ENCODE measurements around the gene UBE2M. TPM values are rescaled to one million over a fixed set of nuclear protein-coding genes. Genes with fewer than 3 reads are reported as not detected.

The UBE2M gene
- total RNA-seq, 1 experiment from 2014 or later: 243 TPM

DNA sequence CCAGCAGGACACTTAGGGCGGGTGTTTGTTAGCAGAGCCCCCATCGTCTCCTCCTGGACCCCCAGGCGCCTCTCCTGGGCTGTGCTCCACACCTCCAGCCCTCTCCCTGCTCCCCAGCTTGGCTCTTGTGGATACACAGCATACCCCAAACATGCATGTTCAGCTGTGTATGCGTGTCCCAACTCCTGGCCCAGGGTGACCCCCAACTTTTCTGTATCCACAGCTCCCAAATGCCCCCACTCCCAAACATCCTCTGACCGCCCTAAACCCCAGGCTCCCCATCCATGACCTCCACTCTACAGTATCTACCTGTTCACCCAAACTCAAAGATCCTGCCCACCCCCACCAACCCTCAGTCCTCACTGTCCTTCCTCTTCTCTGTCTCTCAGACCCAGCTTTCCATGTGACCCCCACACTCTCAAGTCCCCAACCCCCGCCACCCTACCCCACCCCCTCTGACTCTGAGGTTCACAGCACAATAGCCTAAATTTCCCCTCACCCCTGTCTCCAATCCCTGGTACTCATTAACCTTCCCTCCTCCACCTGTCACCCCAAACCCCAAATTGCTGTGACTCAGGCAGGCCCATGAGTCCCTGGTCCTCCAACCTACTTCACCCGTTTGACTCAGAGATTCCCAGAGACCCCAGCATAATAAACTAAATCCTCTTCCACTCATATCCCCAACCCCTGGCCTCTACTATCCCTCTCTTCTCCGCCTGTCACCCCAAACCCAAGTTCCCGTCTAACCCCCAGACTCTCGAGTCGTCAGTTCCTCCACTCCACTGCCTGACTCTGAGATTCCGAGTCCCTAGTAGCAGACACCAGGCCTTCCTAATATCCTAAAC lies 968 bp downstream of the UBE2M start:
- BruUV-seq (replicated peaks): no TSS peak
- intact Hi-C loops (cut with micrococcal nuclease): loop anchor here (2.0 kb wide), 1 partner anchor 15 kb away; the partner anchor contains the start of gene MZF1
- Histone ChIP-seq H3K9me2 (replicated peaks; ENCODE audit: low read length) (no peaks in the 10 kb centered on the region), H3K36me3 (ENCODE audit: low read depth, low read length) (peaks cover 11% of the 10 kb centered on the region), H2AFZ (ENCODE audit: low read length) (no peak overlapping the region), H3K9me3 (ENCODE audit: low read length) (no peaks in the 10 kb centered on the region), H3K27ac (ENCODE audit: low read length) (peak overlapping the region; percentile 17; the same call in 1 of the 2 replicates), H3F3A (ENCODE audit: low read length, unreplicated experiment) (peaks cover 8% of the 10 kb centered on the region), H3K4me1 (ENCODE audit: insufficient read depth, low read length) (peaks cover 50% of the 10 kb centered on the region), H3K4me3 (ENCODE audit: low read length) (peak overlapping the region; percentile 95), H3K79me2 (ENCODE audit: low read length) (peaks cover 33% of the 10 kb centered on the region), H4K20me1 (ENCODE audit: low read length) (no peaks in the 10 kb centered on the region), H3K4me2 (ENCODE audit: low read length) (peak overlapping the region; percentile 94), H3K9ac (ENCODE audit: low read length) (peak overlapping the region; percentile 98), H3K27me3 (ENCODE audit: low read length) (no peaks in the 10 kb centered on the region)
- ATAC-seq (no peak), DNase-seq (no peak)
- POLR2A ChIA-PET (ENCODE audit: unreplicated experiment): interaction anchor here (0.9 kb wide), 1 partner anchor 14 kb away, joined by 4 read pairs; the partner anchor contains the start of gene TRIM28
- TF ChIP-seq EZH2 (IDR thresholded peaks at IDR 0.05; ENCODE audit: low read length, unreplicated experiment): no peak
- TF ChIP-seq, protein P1, sequence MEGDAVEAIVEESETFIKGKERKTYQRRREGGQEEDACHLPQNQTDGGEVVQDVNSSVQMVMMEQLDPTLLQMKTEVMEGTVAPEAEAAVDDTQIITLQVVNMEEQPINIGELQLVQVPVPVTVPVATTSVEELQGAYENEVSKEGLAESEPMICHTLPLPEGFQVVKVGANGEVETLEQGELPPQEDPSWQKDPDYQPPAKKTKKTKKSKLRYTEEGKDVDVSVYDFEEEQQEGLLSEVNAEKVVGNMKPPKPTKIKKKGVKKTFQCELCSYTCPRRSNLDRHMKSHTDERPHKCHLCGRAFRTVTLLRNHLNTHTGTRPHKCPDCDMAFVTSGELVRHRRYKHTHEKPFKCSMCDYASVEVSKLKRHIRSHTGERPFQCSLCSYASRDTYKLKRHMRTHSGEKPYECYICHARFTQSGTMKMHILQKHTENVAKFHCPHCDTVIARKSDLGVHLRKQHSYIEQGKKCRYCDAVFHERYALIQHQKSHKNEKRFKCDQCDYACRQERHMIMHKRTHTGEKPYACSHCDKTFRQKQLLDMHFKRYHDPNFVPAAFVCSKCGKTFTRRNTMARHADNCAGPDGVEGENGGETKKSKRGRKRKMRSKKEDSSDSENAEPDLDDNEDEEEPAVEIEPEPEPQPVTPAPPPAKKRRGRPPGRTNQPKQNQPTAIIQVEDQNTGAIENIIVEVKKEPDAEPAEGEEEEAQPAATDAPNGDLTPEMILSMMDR (conservative IDR thresholded peaks at IDR 0.05; ENCODE audit: low read depth, low read length): no peak
- CTCF ChIA-PET: no interaction called here

DNA sequence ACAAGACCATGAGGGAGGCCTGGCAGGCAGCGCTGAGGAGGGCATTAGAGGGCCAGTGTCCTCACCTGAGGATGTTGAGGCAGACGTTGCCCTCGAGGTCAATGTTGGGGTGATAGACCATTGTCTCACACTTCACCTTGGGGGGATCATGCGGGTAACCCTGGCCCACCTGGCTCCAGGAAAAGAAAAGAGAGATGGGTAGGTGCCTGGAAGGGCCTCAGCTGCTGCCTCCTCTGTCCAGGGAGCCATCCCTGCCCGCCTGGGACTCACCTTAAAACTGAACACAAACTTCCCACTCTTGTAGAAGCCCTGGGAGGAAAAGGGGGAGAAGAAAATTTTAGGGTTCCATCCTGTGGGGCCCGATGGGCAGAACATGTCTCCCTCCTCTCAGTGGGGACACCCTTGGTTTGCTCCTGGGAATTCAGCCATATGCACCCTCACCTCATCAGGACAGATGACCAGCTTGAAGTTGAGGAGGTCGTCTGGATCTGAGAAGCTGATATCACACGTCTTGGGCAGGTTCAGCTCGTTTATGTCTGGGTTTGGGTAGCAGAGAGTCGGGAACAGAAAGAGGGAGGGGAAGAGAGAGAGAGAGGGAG lies 1.7 kb downstream of the UBE2M start:
- H3K36me3 ChIP-seq (ENCODE audit: low read depth, low read length): peaks cover 17% of the 10 kb centered on the region
- H3K27ac ChIP-seq (ENCODE audit: low read length): no peak overlapping the region
- no peaks in the 10 kb centered on the region for H3K9me3 ChIP-seq (ENCODE audit: low read length)
- intact Hi-C loops (cut with micrococcal nuclease): no loop called here
- H3K27me3 ChIP-seq (ENCODE audit: low read length): no peaks in the 10 kb centered on the region
- peaks cover 8% of the 10 kb centered on the region for H3F3A ChIP-seq (ENCODE audit: low read length, unreplicated experiment)
- H3K4me1 ChIP-seq (ENCODE audit: insufficient read depth, low read length): peaks cover 43% of the 10 kb centered on the region
- H2AFZ ChIP-seq (ENCODE audit: low read length): no peak overlapping the region
- DNase-seq (no peak), ATAC-seq (no peak)
- ChIA-PET POLR2A (ENCODE audit: unreplicated experiment) (no interaction called here), CTCF (no interaction called here)
- no TSS peak for BruUV-seq (replicated peaks)
- TF ChIP-seq, protein P1 (conservative IDR thresholded peaks at IDR 0.05; ENCODE audit: low read depth, low read length): no peak
- TF ChIP-seq EZH2 (IDR thresholded peaks at IDR 0.05; ENCODE audit: low read length, unreplicated experiment) (no peak), EZH2phosphoT487 (IDR thresholded peaks at IDR 0.05; ENCODE audit: borderline replicate concordance, low read length) (no peak)
- H4K20me1 ChIP-seq (ENCODE audit: low read length): no peaks in the 10 kb centered on the region
- H3K4me2 ChIP-seq (ENCODE audit: low read length): peak overlapping the region; percentile 94
- H3K9me2 ChIP-seq (replicated peaks; ENCODE audit: low read length): no peaks in the 10 kb centered on the region
- H3K4me3 ChIP-seq (ENCODE audit: low read length): peak overlapping the region; percentile 95
- H3K79me2 ChIP-seq (ENCODE audit: low read length): peaks cover 33% of the 10 kb centered on the region
- peak overlapping the region; percentile 98 for H3K9ac ChIP-seq (ENCODE audit: low read length)
